Liver (tissue), 2 donors: ENCODE results near the gene CRMP1.

Experiments
- REST ChIP-seq: IDR thresholded peaks from 2 replicates; pipeline ENCODE4 v1.6.1; 2016; ENCODE audit warnings: antibody characterized with exemption, mild to moderate bottlenecking
- TF ChIP-seq, protein P1 (sequence below): fragments of 150-350 bp; IDR thresholded peaks from 2 replicates; pipeline ENCODE4 v1.5.1; 2017; ENCODE audit warnings: improper control_type of control experiment, low read depth, low read length; ENCODE audit not compliant: missing input control
- donor health status: healthy.

DNA sequence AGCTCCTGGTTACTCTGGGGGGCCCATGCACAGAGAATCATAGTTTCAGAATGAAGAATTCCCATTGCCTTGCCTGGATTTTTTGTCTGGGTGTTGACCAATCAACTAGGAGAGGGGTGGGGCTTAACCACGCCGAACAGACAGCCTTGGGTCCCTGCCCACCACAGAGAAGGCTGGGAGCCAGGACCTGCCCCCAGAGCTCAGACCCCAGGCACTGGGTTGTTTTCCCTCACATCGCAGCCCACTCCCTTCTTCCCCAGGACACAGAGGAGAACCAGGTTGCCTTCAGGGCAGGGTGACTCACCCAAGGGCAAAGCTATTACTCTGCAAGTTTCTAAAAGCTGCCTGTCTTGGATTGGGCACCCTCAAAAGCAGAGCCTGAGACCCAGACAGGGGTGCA lies 23.3 kb upstream of the CRMP1 start:
- TF ChIP-seq, protein P1, sequence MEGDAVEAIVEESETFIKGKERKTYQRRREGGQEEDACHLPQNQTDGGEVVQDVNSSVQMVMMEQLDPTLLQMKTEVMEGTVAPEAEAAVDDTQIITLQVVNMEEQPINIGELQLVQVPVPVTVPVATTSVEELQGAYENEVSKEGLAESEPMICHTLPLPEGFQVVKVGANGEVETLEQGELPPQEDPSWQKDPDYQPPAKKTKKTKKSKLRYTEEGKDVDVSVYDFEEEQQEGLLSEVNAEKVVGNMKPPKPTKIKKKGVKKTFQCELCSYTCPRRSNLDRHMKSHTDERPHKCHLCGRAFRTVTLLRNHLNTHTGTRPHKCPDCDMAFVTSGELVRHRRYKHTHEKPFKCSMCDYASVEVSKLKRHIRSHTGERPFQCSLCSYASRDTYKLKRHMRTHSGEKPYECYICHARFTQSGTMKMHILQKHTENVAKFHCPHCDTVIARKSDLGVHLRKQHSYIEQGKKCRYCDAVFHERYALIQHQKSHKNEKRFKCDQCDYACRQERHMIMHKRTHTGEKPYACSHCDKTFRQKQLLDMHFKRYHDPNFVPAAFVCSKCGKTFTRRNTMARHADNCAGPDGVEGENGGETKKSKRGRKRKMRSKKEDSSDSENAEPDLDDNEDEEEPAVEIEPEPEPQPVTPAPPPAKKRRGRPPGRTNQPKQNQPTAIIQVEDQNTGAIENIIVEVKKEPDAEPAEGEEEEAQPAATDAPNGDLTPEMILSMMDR: no peak
- no peak for TF ChIP-seq REST
